Measurements from ENCODE around the gene NR6A1.

NR6A1 gene

GRCh38 chr9:124559871-124560270, 211.2 kb downstream of the NR6A1 start:
- no peak for DNase-seq

- DNase-seq: no peak
Measured at GRCh38 chr9:124558777-124559470, 212.2 kb downstream of the NR6A1 start.

GRCh38 chr9:124557895-124558294, 213.2 kb downstream of the NR6A1 start:
- no peak for DNase-seq

GRCh38 chr9:124555043-124555442, 216.1 kb downstream of the NR6A1 start:
- DNase-seq: no peak

GRCh38 chr9:124553738-124554137, 217.4 kb downstream of the NR6A1 start:
- DNase-seq: no peak

- no peak for DNase-seq
Measured at GRCh38 chr9:124552273-124552605, 218.9 kb downstream of the NR6A1 start.

GRCh38 chr9:124551472-124552272, 219.4 kb downstream of the NR6A1 start:
- DNase-seq: no peak

GRCh38 chr9:124550072-124550471, 221.0 kb downstream of the NR6A1 start:
- no peak for DNase-seq

GRCh38 chr9:124549016-124549415, 222.1 kb downstream of the NR6A1 start:
- DNase-seq: no peak

- no peak for DNase-seq
Measured at GRCh38 chr9:124544535-124544934, 226.6 kb downstream of the NR6A1 start.

GRCh38 chr9:124541824-124542223, 229.3 kb downstream of the NR6A1 start:
- no peak for DNase-seq

GRCh38 chr9:124537926-124538325, 233.2 kb downstream of the NR6A1 start:
- DNase-seq: no peak

- no peak for DNase-seq
Measured at GRCh38 chr9:124535846-124536245, 235.3 kb downstream of the NR6A1 start.

- no peak for DNase-seq
Measured at GRCh38 chr9:124532897-124533296, 238.2 kb downstream of the NR6A1 start.

- no peak for DNase-seq
Measured at GRCh38 chr9:124531115-124531514, 240.0 kb downstream of the NR6A1 start.

GRCh38 chr9:124530246-124530645, 240.9 kb downstream of the NR6A1 start:
- no peak for DNase-seq

GRCh38 chr9:124527781-124528180, 243.3 kb downstream of the NR6A1 start:
- no peak for DNase-seq

- DNase-seq: no peak
Measured at GRCh38 chr9:124526174-124526573, 244.9 kb downstream of the NR6A1 start.

- DNase-seq: no peak
Measured at GRCh38 chr9:124522121-124523098, 248.7 kb downstream of the NR6A1 start.

- DNase-seq: no peak
Measured at GRCh38 chr9:124521142-124521541, 250.0 kb downstream of the NR6A1 start.

- no peak for DNase-seq
Measured at GRCh38 chr9:124520206-124520596, 250.9 kb downstream of the NR6A1 start.

GRCh38 chr9:124518116-124518515, 253.0 kb downstream of the NR6A1 start:
- no peak for DNase-seq

GRCh38 chr9:124517600-124517999, 253.5 kb downstream of the NR6A1 start:
- no peak for DNase-seq
